Skeletal muscle satellite cell (primary cell): ENCODE results near the gene R3HDM4.

ENCODE experiments used
- H3K27me3 ChIP-seq: 2 replicates; pipeline ENCODE4 v1.7.0; 2013; ENCODE audit warnings: low read length; ENCODE audit not compliant: control insufficient read depth, insufficient read depth
- H3K36me3 ChIP-seq: 2 replicates; pipeline ENCODE4 v1.7.0; 2013; ENCODE audit warnings: mild to moderate bottlenecking, control low read depth, low read length; ENCODE audit not compliant: insufficient read depth
- H3K4me1 ChIP-seq: 2 replicates; pipeline ENCODE4 v1.7.0; 2013; ENCODE audit warnings: low read length; ENCODE audit not compliant: control insufficient read depth, insufficient read depth
- H3K4me2 ChIP-seq: 2 replicates; pipeline ENCODE4 v1.7.0; 2013; ENCODE audit warnings: mild to moderate bottlenecking, low read length
- H3K4me3 ChIP-seq: 2 replicates; pipeline ENCODE4 v1.7.0; 2013; ENCODE audit warnings: low read length
- H3K9ac ChIP-seq: 2 replicates; pipeline ENCODE4 v1.7.0; 2013; ENCODE audit warnings: mild to moderate bottlenecking, low read depth, low read length, moderate library complexity
- H3K9me3 ChIP-seq: replicated peaks from 2 replicates; pipeline ENCODE4 v1.7.0; 2013; ENCODE audit warnings: mild to moderate bottlenecking, control low read depth, low read length

The R3HDM4 gene

DNA sequence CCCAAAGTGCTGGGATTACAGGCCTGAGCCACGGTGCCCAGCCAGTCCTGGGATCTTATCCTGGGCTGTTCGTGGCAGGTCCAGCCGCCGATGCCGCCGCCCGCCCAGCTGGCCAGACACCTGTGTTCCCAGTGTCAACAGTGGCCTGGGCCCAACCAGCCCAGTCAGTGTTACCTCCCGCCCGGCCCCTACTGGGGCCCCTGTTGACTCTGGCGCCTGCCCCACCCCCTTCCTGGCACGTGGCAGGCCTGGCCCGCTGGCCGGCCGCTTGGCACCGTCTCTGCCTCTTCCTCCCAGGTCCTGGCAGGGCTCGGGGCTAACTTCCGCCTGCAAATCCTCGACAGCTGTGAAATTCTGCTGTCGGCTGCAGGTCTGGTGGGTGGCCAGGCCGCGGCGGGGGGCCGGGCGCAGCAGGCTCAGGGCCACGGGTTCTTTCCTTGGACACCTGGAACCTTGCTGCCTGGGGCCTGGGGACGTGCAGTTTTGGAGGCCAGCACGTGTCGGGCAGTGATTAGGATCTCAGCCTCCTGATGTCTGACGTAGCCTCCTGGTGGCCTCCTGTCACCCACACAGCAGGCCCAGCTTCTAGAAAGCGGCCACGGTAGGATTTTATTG lies 22.0 kb upstream of the R3HDM4 start:
- no peak overlapping the region for H3K9ac ChIP-seq
- H3K4me2 ChIP-seq: peak overlapping the region; percentile 43
- no peak overlapping the region for H3K4me3 ChIP-seq
- peaks cover 32% of the 10 kb centered on the region for H3K4me1 ChIP-seq
- H3K27me3 ChIP-seq: no peaks in the 10 kb centered on the region
- no peaks in the 10 kb centered on the region for H3K9me3 ChIP-seq
- H3K36me3 ChIP-seq: peaks cover 10% of the 10 kb centered on the region

DNA sequence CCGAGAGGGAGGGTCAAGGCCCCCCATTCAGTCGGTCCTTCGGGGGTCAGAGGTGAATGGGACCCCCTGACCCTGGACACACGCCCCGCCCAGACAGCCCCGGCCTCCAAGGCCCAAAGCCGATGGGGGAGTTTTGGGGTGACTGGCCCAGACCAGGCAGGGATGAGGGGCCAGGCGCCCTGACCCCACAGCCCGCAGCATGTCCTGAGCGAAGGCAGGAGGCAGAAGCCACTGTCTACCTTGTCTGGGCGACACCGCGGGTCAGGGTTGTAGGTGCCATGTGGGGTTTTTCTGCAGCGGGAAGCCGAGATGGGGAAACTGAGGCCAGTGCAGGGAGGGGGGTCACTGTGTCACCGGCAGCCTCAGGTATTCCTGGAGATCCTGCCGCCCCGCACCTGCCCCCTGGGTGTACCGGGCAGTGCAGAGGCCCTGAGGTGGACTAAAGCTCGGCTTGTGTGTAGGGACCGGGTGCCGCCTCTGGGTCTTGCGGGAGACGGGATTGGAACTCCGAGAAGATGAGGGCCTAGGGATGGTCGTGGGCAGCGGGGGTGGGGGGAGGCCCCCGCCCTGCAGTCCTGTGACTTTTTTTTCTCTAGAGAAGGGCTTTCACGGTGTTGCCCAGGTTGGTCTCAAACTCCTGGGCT lies 21.3 kb upstream of the R3HDM4 start:
- no peak overlapping the region for H3K9ac ChIP-seq
- no peaks in the 10 kb centered on the region for H3K9me3 ChIP-seq

DNA sequence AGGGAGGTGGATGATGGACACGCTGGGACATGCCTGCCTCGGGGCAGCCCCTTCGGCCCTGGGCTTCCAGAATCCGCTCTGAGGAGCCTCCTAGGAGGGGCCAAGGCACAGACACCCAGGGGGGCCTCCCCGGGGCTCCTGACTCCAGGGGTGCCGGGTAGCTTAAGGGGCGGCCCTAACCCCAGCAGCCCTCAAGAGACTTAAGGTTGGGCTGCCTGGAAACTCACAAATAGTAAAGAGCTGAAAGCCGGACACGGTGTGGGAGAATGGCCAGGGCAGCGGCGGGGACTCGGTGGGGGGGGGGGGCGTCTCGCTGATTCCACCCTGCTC lies 20.5 kb upstream of the R3HDM4 start:
- Histone ChIP-seq H3K9me3 (no peaks in the 10 kb centered on the region), H3K4me2 (peak overlapping the region; percentile 79), H3K36me3 (peaks cover 15% of the 10 kb centered on the region), H3K27me3 (no peaks in the 10 kb centered on the region), H3K9ac (peak overlapping the region; percentile 56), H3K4me1 (peaks cover 32% of the 10 kb centered on the region), H3K4me3 (peak overlapping the region; percentile 51)

More for the DNA sequence above, 21.3 kb upstream of the R3HDM4 start:
- H3K27me3 ChIP-seq: no peaks in the 10 kb centered on the region
- peaks cover 13% of the 10 kb centered on the region for H3K36me3 ChIP-seq
- peaks cover 32% of the 10 kb centered on the region for H3K4me1 ChIP-seq
- H3K4me3 ChIP-seq: no peak overlapping the region
- H3K4me2 ChIP-seq: peak overlapping the region; percentile 43

DNA sequence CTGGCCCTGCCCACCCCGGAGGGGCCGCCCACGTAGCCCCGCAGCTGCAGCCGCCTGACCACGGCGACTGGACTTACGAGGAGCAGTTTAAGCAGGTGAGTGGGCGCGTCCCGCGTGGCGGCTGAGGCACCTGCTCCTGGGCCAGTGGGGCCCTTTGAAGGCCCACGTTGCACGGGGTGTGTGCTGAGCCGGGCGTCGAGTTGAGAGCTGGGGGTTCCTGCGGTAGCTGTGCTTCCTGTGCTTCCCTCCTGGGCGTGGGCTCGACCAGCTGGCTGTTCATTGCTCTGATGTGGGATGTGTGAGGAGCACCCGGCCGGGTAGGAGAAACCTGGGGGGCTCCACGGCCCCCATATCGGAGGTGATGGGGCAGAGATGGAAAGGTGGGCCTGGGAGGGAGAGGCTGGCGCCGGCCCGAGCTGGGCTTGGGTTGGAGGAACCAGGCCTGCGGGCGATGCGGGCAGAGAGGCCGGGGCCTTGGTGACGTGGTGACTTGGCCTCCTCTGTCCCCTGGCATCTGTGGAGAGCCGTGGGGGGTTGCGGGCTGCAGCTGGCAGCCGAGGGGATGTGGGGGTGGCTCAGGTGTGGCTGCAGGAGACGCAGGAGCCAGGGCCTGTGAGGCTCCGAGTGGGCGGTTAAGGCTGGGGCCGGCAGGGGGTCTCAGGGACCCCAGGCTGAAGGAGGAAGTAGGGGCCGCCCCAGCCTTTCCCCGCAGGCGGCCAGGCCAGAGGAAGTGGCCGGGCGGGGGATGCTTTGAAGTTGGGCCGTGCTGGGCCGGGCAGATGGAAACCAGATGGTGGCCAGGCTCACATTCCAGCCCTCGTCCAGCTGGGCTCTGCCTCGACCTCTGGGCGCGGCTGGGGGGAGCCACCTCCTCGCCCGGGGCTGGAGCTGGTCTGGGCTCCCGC lies 19.9 kb upstream of the R3HDM4 start:
- H3K4me2 ChIP-seq: peak overlapping the region; percentile 79
- H3K9ac ChIP-seq: peak overlapping the region; percentile 56
- H3K4me1 ChIP-seq: peaks cover 32% of the 10 kb centered on the region
- H3K4me3 ChIP-seq: peak overlapping the region; percentile 51
- no peaks in the 10 kb centered on the region for H3K9me3 ChIP-seq
- H3K36me3 ChIP-seq: peaks cover 17% of the 10 kb centered on the region
- H3K27me3 ChIP-seq: no peaks in the 10 kb centered on the region

DNA sequence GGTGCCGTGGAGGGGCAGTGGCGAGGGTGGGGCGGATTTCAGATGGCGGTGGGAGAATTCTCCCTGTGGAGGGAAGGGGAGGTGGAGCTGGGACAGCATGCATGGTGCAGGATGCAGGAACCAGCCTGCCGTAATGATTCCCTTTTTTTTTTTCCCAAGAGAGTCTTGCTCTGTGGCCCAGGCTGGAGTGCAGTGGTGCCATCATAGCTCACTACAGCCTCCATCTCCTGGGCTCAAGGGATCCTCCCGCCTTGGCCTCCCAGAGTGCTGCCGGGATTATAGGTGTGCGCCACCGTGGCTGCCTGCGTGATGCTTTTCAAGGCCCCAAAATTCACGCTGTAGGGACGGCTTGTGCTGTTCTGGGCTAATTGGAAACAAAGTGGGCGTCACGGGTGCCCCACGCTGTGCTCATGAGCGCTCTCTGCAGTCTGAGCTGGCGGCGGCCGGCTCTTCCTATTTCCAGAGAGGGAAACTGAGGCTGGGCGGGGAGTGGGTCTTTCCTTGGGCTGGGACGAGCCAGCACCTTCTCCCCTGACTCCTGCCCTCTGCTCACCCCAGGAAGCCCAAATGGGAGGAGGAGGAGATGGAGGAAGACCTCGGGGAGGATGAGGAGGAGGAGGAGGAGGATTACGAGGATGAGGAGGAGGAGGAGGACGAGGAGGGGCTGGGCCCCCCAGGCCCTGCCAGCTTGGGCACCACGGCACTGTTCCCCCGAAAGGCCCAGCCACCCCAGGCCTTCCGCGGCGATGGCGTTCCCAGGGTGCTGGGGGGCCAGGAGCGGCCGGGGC lies 19.0 kb upstream of the R3HDM4 start:
- no peaks in the 10 kb centered on the region for H3K27me3 ChIP-seq
- H3K4me1 ChIP-seq: peaks cover 32% of the 10 kb centered on the region
- no peak overlapping the region for H3K9ac ChIP-seq
- no peaks in the 10 kb centered on the region for H3K9me3 ChIP-seq
- peak overlapping the region; percentile 79 for H3K4me2 ChIP-seq
- no peak overlapping the region for H3K4me3 ChIP-seq
- H3K36me3 ChIP-seq: peaks cover 14% of the 10 kb centered on the region

DNA sequence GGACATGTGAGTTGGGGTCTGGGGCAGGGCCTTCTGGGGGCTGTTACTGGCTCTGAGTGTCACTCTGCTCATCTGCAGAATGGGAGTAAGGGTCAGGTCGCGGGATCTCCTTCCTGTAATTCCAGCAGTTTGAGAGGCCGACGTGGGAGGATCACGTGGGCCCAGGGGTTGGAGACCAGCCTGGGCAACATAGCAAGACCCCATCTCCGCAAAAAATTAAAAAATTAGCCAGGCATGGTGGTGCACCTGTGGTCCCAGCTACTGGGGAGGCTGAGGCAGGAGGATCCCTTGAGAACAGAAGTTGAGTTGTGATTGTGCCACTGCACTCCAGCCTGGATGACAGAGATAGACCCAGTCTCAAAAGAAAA lies 16.9 kb upstream of the R3HDM4 start:
- H3K9me3 ChIP-seq: no peaks in the 10 kb centered on the region
- H3K4me2 ChIP-seq: no peak overlapping the region
- H3K4me1 ChIP-seq: peaks cover 28% of the 10 kb centered on the region
- no peak overlapping the region for H3K9ac ChIP-seq
- H3K4me3 ChIP-seq: no peak overlapping the region
- no peaks in the 10 kb centered on the region for H3K27me3 ChIP-seq
- peaks cover 14% of the 10 kb centered on the region for H3K36me3 ChIP-seq

DNA sequence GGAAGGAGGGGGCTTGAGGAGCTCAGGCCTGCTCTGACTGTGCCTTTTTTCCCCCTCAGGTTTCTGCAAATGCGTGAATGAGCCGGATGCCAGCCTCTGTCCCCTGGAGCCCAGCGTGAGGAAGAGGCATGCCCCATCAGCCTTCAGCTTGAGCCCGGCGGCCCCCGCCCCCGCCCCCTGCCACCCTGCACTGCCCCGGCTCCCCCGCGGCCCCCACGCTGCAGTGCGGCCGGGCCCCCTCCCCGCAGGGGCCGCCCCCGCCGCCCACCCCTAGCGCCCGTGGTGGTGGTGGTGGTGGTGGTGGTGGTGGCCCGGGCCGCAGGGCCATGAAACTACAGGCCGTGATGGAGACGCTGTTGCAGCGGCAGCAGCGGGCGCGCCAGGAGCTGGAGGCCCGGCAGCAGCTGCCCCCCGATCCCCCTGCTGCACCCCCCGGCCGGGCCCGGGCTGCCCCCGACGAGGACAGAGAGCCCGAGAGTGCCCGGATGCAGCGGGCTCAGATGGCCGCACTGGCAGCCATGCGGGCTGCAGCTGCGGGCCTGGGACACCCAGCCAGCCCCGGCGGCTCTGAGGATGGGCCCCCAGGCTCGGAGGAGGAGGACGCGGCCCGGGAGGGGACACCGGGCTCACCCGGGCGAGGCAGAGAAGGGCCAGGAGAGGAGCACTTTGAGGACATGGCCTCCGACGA lies 16.3 kb upstream of the R3HDM4 start:
- Histone ChIP-seq H3K4me1 (peaks cover 26% of the 10 kb centered on the region), H3K4me3 (no peak overlapping the region), H3K9ac (no peak overlapping the region), H3K36me3 (peaks cover 14% of the 10 kb centered on the region), H3K4me2 (no peak overlapping the region), H3K27me3 (no peaks in the 10 kb centered on the region), H3K9me3 (no peaks in the 10 kb centered on the region)

DNA sequence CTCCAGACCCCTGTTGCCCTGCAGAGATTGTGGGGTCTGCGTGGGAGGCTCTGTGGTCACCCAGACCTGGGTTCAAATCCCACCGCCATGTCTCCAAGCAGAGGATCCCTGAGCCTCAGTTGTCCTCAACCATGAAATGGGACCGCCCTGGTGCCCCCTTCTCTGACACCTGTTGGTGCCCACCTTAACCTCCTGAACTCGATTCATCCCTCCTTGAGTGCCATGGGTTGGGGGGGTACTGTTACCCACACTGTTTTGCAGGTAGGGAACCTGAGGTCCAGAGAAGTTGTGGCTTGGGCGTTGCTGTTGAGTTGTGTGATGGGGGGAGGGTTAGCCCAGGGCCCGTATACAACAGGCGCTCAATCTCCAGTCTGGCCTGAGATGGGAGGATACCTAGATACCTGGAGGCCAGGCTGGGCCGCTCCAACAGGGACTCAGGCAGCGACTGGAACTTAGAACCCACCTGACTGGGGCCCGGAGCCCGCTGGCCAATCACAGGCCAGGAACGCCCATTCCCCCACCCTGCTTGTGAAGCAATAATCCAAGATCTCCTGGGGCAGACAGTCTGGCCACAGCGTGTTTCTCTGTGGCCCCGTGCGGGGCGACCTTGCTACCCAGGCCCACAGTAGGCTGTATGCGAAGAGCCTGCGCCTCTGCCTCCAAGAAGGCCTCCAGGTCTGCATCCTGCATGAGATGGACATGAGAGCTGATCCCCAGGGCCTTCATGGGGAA lies 15.6 kb upstream of the R3HDM4 start:
- Histone ChIP-seq H3K27me3 (no peaks in the 10 kb centered on the region), H3K36me3 (peaks cover 14% of the 10 kb centered on the region), H3K9me3 (no peaks in the 10 kb centered on the region), H3K4me2 (no peak overlapping the region), H3K4me1 (peaks cover 19% of the 10 kb centered on the region), H3K4me3 (no peak overlapping the region), H3K9ac (no peak overlapping the region)

DNA sequence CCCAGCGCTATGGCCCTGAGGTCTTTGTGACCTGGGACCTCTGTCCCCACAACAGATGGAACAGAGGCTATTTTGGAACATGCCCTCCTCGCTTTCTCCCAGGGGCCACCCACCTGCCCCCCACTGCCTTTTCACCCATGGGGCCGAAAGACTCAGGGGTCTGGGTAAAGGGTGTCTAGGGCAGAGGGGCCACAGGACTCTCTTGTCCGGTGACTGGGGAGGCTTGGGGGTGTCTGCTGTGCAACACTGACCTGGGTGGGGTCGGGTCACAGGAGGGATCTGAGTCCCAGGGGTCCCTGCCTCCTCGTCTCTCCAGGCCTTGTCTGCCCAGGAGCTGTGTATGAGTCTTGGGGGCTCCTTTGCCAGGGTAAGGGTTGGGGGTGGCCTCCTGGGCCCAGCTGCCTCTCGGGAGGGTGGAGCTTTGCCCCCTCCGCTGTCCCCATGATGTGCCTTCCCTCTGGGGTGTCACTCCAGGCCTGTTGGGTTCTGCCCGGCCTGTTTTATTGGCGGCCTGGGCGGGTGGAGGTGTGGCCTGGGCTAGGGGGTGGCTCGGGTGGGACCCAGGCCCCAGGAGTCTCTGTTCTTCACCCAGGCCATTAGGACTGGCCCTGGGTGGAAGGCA lies 14.9 kb upstream of the R3HDM4 start:
- H3K9me3 ChIP-seq: no peaks in the 10 kb centered on the region
- no peak overlapping the region for H3K9ac ChIP-seq
- no peak overlapping the region for H3K4me3 ChIP-seq
- peak overlapping the region; percentile 89 for H3K4me2 ChIP-seq
- H3K36me3 ChIP-seq: peaks cover 12% of the 10 kb centered on the region
- peaks cover 11% of the 10 kb centered on the region for H3K4me1 ChIP-seq
- H3K27me3 ChIP-seq: no peaks in the 10 kb centered on the region

DNA sequence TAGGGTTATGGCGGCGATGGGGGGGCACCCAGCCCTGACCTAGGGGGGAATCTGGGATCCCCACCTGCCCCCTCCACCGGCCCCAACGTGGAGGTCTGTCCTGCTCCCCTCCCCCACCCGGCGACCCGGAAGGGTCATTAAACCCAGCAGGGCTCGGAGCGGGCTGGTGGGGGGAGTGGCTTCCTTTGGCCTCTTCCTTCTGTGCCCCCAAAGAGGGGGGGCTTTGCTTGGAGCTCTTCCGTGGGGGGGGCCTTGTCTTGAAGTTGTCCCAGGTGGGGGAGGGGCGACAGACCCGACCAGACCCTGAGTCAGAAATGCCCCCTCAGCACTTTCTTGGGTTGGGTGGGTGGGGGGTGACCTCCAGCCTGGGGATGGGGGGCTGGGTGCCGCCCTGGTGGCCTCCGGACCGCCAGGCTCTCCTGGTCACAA lies 14.3 kb upstream of the R3HDM4 start:
- H3K4me1 ChIP-seq: peaks cover 6% of the 10 kb centered on the region
- no peaks in the 10 kb centered on the region for H3K27me3 ChIP-seq
- peak overlapping the region; percentile 89 for H3K4me2 ChIP-seq
- H3K4me3 ChIP-seq: peak overlapping the region; percentile 93
- peaks cover 7% of the 10 kb centered on the region for H3K36me3 ChIP-seq
- H3K9ac ChIP-seq: no peak overlapping the region
- H3K9me3 ChIP-seq: no peaks in the 10 kb centered on the region
